Cardiac fibroblast (primary cell): ENCODE results near the gene USP22.

Experiments used
- DNase-seq, 2 donors: peaks; one replicate each; pipeline versions ENCODE4 v3.0.0 to v3.0.0-alpha.2; 2010; ENCODE audit warnings: low read depth in 2 of 2
- H3K4me3 ChIP-seq, 2 donors: replicated peaks in 1 of 2; 1 replicate in 1 of 2; 2 replicates in 1 of 2; pipeline ENCODE4 v1.5.1; 2011; ENCODE audit warnings: low read depth in 2 of 2, low read length in 2 of 2, mild to moderate bottlenecking in 2 of 2, moderate library complexity in 1 of 2
- CTCF ChIP-seq: IDR thresholded peaks from one replicate; pipeline ENCODE4 v1.5.1; 2011; ENCODE audit warnings: low read depth, mild to moderate bottlenecking, low read length, inconsistent platforms

Gene USP22

GRCh38 chr17:21019976-21020586 is 22.7 kb downstream of the USP22 start:
- peak; percentile 49 to 59 for DNase-seq
- TF ChIP-seq CTCF = peak; percentile 42
- no peak overlapping the region for H3K4me3 ChIP-seq

GRCh38 chr17:21018894-21019293 is 23.9 kb downstream of the USP22 start:
- no peak for DNase-seq
- TF ChIP-seq CTCF = no peak
- no peak overlapping the region for H3K4me3 ChIP-seq

GRCh38 chr17:21017861-21018260 is 24.9 kb downstream of the USP22 start:
- no peak overlapping the region for H3K4me3 ChIP-seq
- TF ChIP-seq CTCF = no peak
- no peak for DNase-seq

- no peak for TF ChIP-seq CTCF
- DNase-seq = no peak
Measured at GRCh38 chr17:21017256-21017655, 25.6 kb downstream of the USP22 start.

GRCh38 chr17:21016826-21017225 is 26.0 kb downstream of the USP22 start:
- H3K4me3 ChIP-seq = no peak overlapping the region
- no peak for TF ChIP-seq CTCF
- no peak for DNase-seq

More at GRCh38 chr17:21017256-21017655, 25.6 kb downstream of the USP22 start:
- no peak overlapping the region for H3K4me3 ChIP-seq

GRCh38 chr17:21015564-21015963 is 27.2 kb downstream of the USP22 start:
- no peak for TF ChIP-seq CTCF
- no peak overlapping the region for H3K4me3 ChIP-seq
- DNase-seq = no peak

- DNase-seq = no peak
- no peak for TF ChIP-seq CTCF
- no peak overlapping the region for H3K4me3 ChIP-seq
Measured at GRCh38 chr17:21014498-21014897, 28.3 kb downstream of the USP22 start.
